Large intestine (tissue), 12 donors: Measurements from ENCODE around the gene SCYGR8. TPM values are rescaled to one million over a fixed set of nuclear protein-coding genes. Genes with fewer than 3 reads are reported as not detected.

Experiments
- DNase-seq, 2 donors: peaks; one replicate each; pipeline versions ENCODE4 v3.0.0 to v3.0.0-alpha.2; 2013
- H3K27ac ChIP-seq: one replicate; pipeline ENCODE4 v1.5.1; 2013; ENCODE audit warnings: low read length
- H3K27me3 ChIP-seq: 2 replicates; pipeline ENCODE4 v1.6.1; 2013; ENCODE audit warnings: low read length; ENCODE audit not compliant: control insufficient read depth, insufficient read depth
- H3K36me3 ChIP-seq: 2 replicates; pipeline ENCODE4 v1.6.1; 2013; ENCODE audit warnings: low read length; ENCODE audit not compliant: control insufficient read depth, insufficient read depth
- H3K4me1 ChIP-seq: one replicate; pipeline ENCODE4 v1.6.1; 2013; ENCODE audit warnings: low read length; ENCODE audit not compliant: control insufficient read depth, insufficient read depth
- H3K4me3 ChIP-seq: one replicate; pipeline ENCODE4 v1.5.1; 2013; ENCODE audit warnings: low read length
- H3K9me3 ChIP-seq: one replicate; pipeline ENCODE4 v1.6.1; 2013; ENCODE audit warnings: mild to moderate bottlenecking, low read depth, low read length, moderate library complexity; ENCODE audit not compliant: control insufficient read depth
- WGBS: methylation state at CpG from one replicate; pipeline ENCODE4 v1.1.5; 2013; ENCODE audit warnings: low lambda C conversion rate; ENCODE audit not compliant: insufficient coverage; 5-methylcytosine and 5-hydroxymethylcytosine counted together
- long read RNA-seq, 11 donors: transcript quantifications; one replicate each; lab custom pipeline, GENCODE V29; 2026
- polyA plus RNA-seq: library from polyadenylated mRNA; unstranded; fragments of 120-200 nt; gene quantifications from one replicate; pipeline ENCODE4 v1.2.1, GENCODE V29; 2013

The SCYGR8 gene, protein sequence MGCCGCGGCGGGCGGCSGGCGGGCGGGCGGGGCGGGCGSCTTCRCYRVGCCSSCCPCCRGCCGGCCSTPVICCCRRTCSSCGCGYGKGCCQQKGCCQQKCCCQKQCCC
- not detected for polyA plus RNA-seq
- long read RNA-seq, donor 1 = 0 reads
- long read RNA-seq, donor 2 = 0 reads
- long read RNA-seq, donor 3 = 0 reads
- long read RNA-seq, donor 4 = 0 reads
- long read RNA-seq, donor 5 = 0 reads
- long read RNA-seq, donor 6 = 0 reads
- long read RNA-seq, donor 7 = 0 reads
- long read RNA-seq, donor 8 = 0 reads
- long read RNA-seq, donor 9 = 0 reads
- long read RNA-seq, donor 10 = 0 reads
- long read RNA-seq, donor 11 = 0 reads

DNA sequence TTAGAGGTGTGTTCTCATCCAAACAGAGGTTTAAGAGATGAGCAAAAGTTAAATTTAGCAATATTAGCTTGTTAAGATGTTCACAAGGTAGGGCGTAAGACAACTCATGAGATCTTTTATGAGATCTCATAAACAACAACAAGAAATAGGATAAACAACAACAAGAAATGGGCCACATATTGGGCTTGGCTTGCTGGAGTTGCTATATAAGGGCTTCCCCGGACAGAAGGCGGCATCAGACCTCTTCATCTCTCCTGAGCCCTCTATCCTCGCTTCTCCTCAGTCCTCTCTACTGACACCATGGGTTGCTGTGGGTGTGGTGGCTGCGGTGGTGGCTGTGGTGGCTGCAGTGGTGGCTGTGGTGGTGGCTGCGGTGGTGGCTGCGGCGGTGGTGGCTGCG, at the start of gene SCYGR8:
Gene SCYGR8 (plus strand): TSS at position 301 of the 400 bp plus-strand sequence. CDS start 0 bp downstream, at position 301.
- H3K4me1 ChIP-seq = no peaks in the 10 kb centered on the region
- H3K36me3 ChIP-seq = no peaks in the 10 kb centered on the region
- 100% methylated on average over 1 of the region's 9 CpGs for WGBS

DNA sequence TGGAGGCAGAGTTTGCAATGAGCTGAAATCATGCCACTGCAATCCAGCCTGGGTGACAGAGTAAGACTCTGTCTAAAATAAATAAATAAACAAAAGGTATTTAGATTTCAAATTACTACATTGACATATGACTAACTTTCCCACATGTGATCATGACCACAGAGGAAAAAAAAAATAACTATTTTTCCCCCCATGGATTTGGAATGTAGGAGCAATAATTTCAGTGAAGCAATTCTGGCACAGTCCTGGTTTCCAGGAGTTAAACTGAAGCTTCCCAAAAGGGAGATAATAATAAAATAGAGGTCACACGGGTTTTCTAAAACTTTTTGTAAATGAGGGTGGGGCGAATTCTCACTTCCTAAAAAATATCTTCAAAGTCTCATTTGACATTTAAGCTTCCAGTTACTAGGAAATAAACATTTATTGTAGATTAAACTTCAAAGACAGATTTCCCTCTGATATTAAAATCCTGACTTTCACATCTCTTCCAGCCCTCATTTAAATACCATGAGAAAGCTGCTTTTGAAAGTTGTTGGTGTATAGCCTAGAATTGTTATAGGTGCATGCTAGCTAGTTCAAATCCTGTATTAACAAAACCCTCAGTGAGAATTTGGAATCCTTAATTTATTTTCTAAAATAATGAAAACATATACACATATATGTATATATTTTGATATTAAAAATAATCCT, 48.6 kb upstream of the SCYGR8 start:
- H3K4me3 ChIP-seq = no peak overlapping the region
- H3K36me3 ChIP-seq = peaks cover 30% of the 10 kb centered on the region
- peaks cover 13% of the 10 kb centered on the region for H3K4me1 ChIP-seq
- no peak overlapping the region for H3K27ac ChIP-seq
- DNase-seq = no peak
- no peaks in the 10 kb centered on the region for H3K27me3 ChIP-seq
- no peaks in the 10 kb centered on the region for H3K9me3 ChIP-seq
- WGBS = no CpG with 5 or more reads among the region's 2 CpGs

More for the DNA sequence above, at the start of gene SCYGR8:
- Histone ChIP-seq H3K27ac (no peak within 1 kb of the TSS), H3K4me3 (no peak within 1 kb of the TSS), H3K27me3 (no peaks in the 10 kb centered on the region), H3K9me3 (no peaks in the 10 kb centered on the region)
- DNase-seq = no peak

DNA sequence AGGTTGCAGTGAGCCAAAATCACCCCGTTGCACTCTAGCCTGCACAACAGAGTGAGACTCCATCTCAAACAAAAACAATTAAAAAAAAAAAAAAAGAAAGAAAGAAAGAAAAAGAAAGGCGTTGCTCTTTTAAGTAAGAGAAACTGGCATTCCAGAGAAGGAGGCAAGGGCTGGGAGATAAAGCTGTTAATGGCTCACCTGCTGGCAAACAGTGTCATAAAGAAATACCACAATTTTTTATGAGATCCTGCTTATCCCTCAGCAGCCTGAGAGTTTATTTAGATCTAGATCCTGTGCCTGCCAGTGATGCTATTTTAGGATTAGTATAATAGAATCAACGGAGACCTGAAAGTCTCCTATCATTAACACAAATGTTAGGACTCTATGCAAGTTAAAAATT, 44.1 kb upstream of the SCYGR8 start:
- Histone ChIP-seq H3K27ac (peak overlapping the region; percentile 79), H3K4me3 (no peak overlapping the region), H3K27me3 (no peaks in the 10 kb centered on the region), H3K9me3 (no peaks in the 10 kb centered on the region), H3K4me1 (peaks cover 35% of the 10 kb centered on the region), H3K36me3 (peaks cover 23% of the 10 kb centered on the region)
- WGBS = no CpG with 5 or more reads among the region's 3 CpGs
- DNase-seq = peak; percentile 40 to 73

DNA sequence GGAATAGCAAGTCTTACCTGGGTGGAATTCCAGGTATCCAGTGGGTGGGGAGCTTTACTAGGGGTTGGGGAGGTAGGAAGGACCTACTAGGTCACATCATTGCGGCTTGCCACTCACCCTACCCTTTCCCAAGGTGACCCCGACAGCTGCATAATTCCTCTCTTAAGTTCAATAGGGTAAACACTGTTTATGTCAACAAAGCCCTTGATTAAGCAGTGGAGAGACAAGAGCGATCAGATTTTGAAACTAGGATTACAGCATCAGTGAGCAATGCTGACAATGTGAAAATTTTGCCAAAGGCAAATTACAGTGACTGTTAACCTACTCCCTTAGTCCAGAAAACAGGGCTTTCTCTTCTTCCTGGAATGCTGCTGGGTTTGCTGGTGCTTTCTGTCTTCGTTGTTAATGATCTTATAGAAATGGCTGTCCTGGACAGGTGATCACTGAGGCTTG, 42.4 kb upstream of the SCYGR8 start:
- H3K27me3 ChIP-seq = no peaks in the 10 kb centered on the region
- peak; percentile 29 to 55 for DNase-seq
- no CpG with 5 or more reads among the region's 4 CpGs for WGBS
- peaks cover 21% of the 10 kb centered on the region for H3K36me3 ChIP-seq
- peak overlapping the region; percentile 57 for H3K27ac ChIP-seq
- peaks cover 42% of the 10 kb centered on the region for H3K4me1 ChIP-seq
- H3K9me3 ChIP-seq = no peaks in the 10 kb centered on the region
- H3K4me3 ChIP-seq = no peak overlapping the region

DNA sequence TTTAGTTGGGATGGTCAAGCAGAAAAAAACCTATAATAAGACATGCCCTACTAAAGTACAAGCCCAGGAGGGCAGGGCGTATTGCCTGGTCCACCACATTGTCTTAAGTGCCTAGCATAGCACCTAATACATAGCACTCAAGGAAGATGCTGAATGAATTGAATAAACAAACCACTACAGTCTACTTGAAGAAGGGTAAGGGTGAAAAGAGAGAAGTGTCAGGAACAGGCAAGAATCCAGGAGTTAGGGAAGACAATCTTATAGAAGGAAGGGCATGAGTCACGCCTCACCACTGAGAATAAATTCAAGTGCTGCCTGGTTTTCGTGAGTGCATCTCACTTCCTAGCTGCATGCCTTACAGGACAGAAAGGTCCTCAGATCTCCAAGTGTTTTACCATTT, 41.7 kb upstream of the SCYGR8 start:
- WGBS = 80% methylated on average over 1 of the region's 3 CpGs

DNA sequence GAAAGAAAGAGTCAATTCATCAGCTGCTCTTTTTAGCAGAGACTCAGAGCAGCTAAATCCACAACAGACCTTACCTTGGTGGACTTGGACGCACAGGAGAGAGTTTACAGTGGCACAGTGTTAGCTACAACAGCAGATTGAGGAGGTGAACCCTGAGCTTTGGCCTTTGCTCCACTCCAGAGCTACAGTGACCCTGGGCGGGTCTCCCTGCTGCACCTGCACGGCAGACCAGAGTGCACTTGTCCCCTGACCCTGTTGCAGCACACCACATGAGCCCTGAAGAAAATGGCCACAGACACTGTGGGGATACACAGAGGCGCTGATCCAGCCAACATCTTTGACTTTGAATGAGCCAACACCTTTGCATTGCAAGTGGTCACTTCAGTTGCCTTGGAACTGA, 38.8 kb upstream of the SCYGR8 start:
- Histone ChIP-seq H3K4me1 (peaks cover 31% of the 10 kb centered on the region), H3K4me3 (no peak overlapping the region), H3K27ac (peak overlapping the region; percentile 79), H3K36me3 (peaks cover 4% of the 10 kb centered on the region), H3K27me3 (no peaks in the 10 kb centered on the region), H3K9me3 (no peaks in the 10 kb centered on the region)
- DNase-seq = peak; percentile 89 to 92
- no CpG with 5 or more reads among the region's 4 CpGs for WGBS

More for the DNA sequence above, 41.7 kb upstream of the SCYGR8 start:
- no peak for DNase-seq
- H3K27ac ChIP-seq = peak overlapping the region; percentile 57
- H3K4me1 ChIP-seq = peaks cover 42% of the 10 kb centered on the region
- H3K36me3 ChIP-seq = peaks cover 14% of the 10 kb centered on the region
- H3K4me3 ChIP-seq = no peak overlapping the region
- no peaks in the 10 kb centered on the region for H3K9me3 ChIP-seq
- no peaks in the 10 kb centered on the region for H3K27me3 ChIP-seq

DNA sequence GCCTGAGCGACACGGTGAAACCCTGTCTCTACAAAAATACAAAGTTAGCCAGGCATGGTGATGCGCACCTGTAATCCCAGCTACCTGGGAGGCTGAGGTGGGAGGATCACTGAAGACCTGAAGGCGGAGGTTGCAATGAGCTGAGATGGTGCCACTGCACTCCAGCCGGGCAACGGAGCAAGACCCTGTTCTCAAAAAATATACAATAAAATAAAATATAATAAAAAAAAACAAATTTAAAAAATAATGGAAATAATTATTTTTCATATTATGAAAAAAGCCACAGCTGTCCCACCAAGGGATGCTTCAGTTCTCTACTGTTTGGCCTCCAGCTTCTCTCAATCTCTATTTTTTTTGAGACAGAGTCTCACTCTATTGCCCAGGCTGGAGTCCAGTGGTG, 38.3 kb upstream of the SCYGR8 start:
- Histone ChIP-seq H3K4me1 (peaks cover 27% of the 10 kb centered on the region), H3K4me3 (no peak overlapping the region), H3K36me3 (peaks cover 4% of the 10 kb centered on the region), H3K9me3 (no peaks in the 10 kb centered on the region), H3K27me3 (no peaks in the 10 kb centered on the region), H3K27ac (peak overlapping the region; percentile 79)
- no CpG with 5 or more reads among the region's 6 CpGs for WGBS
- no peak for DNase-seq

DNA sequence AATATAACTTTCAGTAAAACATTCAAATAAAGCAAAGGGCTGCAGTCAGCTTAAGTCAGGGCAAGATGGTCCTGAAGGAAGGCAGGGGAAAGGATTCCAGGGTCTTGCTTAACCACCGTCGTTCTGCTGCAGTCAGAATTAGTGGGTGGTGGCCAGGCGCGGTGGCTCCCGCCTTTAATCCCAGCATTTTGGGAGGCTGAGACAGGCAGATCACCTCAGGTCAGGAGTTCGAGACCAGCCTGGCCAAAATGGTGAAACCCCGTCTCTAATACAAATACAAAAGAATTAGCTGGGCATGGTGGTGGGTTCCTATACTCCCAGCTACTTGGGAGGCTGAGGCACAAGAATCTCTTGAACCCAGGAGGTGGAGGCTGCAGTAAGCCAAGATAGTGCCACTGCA, 34.7 kb upstream of the SCYGR8 start:
- H3K36me3 ChIP-seq = no peaks in the 10 kb centered on the region
- H3K4me3 ChIP-seq = no peak overlapping the region
- peaks cover 27% of the 10 kb centered on the region for H3K4me1 ChIP-seq
- DNase-seq = no peak
- H3K27me3 ChIP-seq = no peaks in the 10 kb centered on the region
- WGBS = no CpG with 5 or more reads among the region's 7 CpGs
- no peaks in the 10 kb centered on the region for H3K9me3 ChIP-seq
- no peak overlapping the region for H3K27ac ChIP-seq

DNA sequence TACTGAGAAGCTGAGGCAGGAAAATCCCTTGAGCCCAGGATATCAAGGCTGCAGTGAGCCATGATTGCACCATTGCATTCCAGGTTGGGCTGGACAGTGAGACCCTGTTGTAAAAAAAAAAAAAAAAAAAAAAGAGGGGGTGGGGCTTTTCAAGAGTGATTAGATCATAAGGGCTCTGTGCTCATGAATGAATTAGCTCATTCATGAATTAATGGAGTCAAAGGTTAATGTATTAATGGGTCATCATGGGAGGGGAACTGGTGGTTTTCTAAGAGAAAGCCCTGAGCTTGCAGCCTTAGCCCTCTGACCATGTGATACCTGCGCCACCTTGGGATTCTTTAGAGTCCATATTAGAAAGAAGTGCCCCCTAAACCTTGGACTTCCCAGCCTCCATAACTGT, 32.4 kb upstream of the SCYGR8 start:
- H3K9me3 ChIP-seq = no peaks in the 10 kb centered on the region
- peak overlapping the region; percentile 73 for H3K27ac ChIP-seq
- peaks cover 18% of the 10 kb centered on the region for H3K4me1 ChIP-seq
- H3K27me3 ChIP-seq = no peaks in the 10 kb centered on the region
- WGBS = no CpG with 5 or more reads among the region's 1 CpG
- no peaks in the 10 kb centered on the region for H3K36me3 ChIP-seq
- no peak overlapping the region for H3K4me3 ChIP-seq
- DNase-seq = peak; percentile 54 to 83

DNA sequence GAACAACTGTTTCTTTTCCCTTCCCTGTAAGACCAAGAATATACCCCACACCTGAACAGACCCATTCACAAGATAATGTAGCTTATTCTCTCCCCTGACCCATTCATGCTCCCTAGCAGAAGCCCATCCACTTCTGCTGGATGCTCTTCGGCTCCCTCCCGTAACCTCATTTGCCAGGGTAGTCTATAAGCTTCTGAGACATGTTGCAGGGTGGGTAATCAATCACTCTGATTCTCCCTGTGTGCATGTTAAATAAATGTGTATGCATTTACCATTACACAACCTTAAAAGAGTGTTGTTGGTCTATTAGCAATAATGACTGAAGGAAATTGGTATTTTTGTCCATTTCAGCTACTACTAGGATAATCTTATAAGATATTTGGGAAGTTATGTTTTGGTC, 29.2 kb upstream of the SCYGR8 start:
- DNase-seq = peak in 1 of 2 donors; percentile 44

More for the DNA sequence above, 29.2 kb upstream of the SCYGR8 start:
- Histone ChIP-seq H3K36me3 (no peaks in the 10 kb centered on the region), H3K27me3 (no peaks in the 10 kb centered on the region), H3K27ac (peak overlapping the region; percentile 89), H3K4me1 (peaks cover 44% of the 10 kb centered on the region), H3K4me3 (peak overlapping the region; percentile 58), H3K9me3 (no peaks in the 10 kb centered on the region)
- WGBS = no CpG with 5 or more reads among the region's 2 CpGs
